Left renal cortex interstitium (tissue), 4 donors: ENCODE results near the gene ZNF184. TPM values are rescaled to one million over a fixed set of nuclear protein-coding genes. Genes with fewer than 3 reads are reported as not detected.

ENCODE experiments used
- DNase-seq, 4 donors: peaks; one replicate each; pipeline ENCODE4 v3.0.0-alpha.2; 2013; ENCODE audit warnings: low read depth in 4 of 4, low spot score in 2 of 4, missing footprints in 1 of 4
- polyA plus RNA-seq, 4 donors: library from polyadenylated mRNA; unstranded; fragments of 120-200 nt; gene quantifications; one replicate each; pipeline ENCODE4 v1.2.1, GENCODE V29; 2013; ENCODE audit not compliant: insufficient read length in 4 of 4

Gene ZNF184
- 10 to 100 TPM; 15.3 to 20.4 (median 17.1) TPM for polyA plus RNA-seq

DNA sequence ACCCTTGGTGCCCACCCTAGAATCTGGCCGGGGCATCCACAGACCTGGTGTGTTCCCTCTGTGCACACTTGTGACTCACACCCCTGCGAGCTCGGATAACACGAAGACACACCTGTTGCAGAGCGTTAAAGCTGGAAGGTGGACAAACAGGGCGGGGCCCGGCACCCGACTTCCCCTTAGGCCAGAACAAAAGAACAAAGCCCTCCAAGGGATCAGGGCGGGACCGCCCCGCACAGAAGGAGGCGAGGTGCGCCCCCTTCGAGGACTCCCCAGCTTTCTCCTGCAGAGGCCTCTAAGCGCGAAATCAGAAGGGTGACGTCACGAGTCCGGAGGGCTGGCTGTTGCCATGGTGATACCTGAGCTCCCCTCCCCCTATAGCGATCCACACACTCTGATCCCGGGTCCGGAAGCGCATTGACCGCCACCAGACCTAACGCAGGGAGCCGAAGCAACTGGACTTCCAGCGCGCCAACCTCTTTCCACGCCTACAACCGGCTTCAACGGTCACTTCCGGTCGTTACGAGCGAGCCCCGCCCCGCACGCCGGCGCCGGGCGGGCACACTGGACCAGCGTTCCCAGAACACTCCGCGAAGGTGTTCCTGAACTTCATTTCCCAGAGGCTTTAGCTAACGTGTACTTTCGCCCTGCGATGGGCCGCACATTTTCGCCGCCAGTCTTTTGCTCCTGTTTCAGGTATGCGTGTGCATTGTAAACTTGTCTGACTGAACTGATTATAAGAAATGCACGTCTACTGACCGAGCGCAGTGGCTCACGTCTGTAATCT is at the start of gene ZNF184:
Gene ZNF184, minus strand, starts transcription at position 489 of the 784 bp plus-strand sequence. CDS start 811 bp downstream, outside the sequence.
- DNase-seq: peak; percentile 95 to 97 (median 96)

DNA sequence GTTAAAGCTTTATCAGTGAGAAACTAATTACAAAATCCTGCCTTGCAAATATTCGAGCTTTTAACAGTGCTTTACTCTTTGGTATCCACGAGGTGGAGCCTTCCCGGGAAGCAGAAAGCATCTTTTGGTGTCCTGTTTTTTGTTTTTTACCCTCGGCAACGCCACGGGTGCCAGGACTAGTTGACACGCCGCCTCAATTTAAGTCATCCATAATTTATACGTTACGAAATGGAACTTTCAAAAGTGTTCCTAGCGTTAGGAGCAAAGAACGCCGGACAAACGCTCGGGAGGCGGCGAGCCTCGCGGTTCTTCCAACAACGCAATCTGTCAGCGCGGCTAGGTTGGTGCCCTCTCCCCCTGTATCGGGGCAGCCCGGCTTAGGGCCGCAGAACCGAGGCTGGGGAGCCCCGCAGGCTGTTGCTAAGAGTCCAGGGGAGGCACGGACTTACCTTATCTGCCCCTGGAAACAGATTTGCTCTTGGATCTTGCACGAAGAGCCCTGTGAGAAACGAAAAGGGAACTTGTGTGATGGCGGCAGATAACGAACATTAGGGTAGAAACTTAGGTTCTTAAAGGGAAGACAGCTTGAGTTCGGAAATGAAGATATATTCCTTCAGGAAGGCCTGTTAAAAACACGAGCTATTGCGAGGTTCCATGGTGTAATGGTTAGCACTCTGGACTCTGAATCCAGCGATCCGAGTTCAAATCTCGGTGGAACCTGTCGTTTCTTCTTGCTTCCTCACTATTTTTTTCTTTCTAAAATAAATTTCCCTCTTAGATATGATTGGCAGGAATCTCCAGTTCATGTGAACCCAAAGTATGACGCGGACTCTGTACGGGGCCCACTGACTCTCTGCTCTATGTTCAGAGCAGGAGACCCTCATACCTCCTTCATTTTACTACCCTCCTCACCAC is 46.2 kb upstream of the ZNF184 start:
- peak in 3 of 4 donors; percentile 68 to 81 (median 73) for DNase-seq

DNA sequence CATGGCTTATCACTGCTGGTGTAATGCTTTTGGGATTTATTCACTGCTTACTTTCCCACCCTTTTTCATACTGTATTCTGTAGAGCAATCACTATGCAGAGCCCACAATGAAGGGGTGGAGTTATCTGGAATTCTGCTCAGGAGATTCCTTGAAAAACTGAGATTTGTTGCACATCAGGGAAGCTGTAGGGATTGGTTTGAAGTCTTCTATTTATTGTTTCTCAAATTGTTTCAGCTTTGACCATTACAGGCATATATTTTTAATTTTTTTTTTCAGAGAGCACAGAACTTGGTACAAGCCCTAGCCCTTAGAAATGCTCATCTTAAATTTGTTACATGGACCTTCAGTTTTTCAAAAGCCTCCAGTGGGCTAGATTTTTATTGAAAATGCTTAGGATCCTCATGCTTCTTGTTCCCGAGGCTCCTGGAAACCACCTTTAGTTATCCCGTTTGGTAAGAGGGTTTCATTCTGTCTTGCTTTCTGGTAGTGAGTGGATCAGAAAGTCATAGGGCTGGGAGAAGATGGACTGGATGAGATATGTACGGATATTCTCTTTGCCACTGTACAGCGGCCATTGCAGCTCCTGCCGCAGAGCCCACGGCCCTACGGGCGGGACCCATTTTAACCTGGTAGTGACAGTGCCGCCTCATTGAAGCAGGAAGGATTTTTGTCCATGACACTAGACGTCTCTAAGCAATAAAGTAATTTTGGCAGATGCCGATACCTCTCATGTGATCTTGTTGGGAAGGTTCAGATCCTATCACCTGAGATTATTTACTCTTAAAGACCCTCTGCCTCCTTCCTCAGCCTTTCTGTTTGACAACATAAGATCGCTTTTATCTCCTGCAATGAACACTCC is 45.3 kb upstream of the ZNF184 start:
- no peak for DNase-seq

DNA sequence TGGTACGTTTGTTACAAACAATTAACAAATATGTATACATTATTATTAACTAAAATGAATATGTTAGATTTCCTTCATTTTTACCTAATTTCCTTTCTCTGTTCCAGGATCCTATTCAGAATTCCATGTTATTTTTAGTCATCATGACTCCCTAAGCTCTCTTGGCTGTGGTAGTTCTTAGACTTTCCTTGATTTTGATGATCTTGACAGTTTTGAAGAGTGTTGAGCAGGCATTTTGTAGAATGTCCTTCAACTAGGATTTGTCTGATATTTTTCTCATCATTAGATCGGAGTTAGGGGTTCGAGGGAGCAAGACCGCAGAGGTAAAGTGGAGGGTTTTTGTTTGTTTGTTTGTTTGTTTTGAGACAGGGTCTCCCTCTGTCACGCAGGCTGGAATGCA is 44.3 kb upstream of the ZNF184 start:
- DNase-seq: no peak

DNA sequence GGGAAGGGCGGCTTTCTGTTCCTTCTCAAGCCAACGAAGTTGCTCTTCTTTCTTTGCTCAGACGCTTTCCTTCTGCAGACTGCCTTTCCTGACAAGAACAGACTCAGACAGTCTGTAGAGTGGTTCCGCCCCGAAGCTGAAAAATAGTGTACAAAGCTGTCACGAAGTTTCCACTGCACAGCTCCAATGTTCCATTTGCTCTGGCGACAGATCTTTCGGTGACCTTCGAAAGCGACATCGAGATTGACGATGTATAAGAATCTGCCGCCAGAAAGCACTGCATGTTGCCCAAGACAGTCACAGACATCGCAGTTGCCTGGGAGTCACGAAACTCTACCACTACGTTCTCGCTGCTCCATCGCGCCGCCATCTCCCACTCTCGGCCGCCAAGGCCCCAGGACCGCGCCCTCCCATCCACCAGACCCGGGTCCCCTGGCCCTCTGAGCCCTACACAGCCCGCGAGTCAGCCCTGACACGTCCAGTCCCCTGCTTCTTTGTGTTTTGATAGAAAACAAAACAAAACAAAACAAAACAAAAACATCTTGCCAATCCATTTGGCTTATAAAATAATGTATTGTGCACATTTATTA is 42.1 kb upstream of the ZNF184 start:
- no peak for DNase-seq

DNA sequence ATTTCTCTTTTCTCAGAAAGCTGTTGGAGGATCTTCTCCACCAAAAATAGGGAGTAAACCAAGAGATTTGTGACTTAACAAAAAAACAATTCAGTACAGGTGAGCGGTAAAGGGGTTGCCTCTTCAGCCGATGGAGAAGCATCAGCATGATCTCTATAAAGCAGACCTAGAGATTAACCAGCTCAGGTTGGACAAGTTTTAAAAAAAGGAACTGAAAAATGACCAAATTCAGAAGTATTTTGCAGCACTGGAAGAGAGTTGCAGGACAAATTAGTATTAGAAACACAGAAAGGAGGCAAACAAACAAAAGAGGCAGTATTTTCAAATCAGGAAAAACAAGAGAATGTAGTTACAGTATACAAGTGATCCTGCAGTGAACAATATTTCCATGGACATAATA is 39.6 kb upstream of the ZNF184 start:
- DNase-seq: no peak

DNA sequence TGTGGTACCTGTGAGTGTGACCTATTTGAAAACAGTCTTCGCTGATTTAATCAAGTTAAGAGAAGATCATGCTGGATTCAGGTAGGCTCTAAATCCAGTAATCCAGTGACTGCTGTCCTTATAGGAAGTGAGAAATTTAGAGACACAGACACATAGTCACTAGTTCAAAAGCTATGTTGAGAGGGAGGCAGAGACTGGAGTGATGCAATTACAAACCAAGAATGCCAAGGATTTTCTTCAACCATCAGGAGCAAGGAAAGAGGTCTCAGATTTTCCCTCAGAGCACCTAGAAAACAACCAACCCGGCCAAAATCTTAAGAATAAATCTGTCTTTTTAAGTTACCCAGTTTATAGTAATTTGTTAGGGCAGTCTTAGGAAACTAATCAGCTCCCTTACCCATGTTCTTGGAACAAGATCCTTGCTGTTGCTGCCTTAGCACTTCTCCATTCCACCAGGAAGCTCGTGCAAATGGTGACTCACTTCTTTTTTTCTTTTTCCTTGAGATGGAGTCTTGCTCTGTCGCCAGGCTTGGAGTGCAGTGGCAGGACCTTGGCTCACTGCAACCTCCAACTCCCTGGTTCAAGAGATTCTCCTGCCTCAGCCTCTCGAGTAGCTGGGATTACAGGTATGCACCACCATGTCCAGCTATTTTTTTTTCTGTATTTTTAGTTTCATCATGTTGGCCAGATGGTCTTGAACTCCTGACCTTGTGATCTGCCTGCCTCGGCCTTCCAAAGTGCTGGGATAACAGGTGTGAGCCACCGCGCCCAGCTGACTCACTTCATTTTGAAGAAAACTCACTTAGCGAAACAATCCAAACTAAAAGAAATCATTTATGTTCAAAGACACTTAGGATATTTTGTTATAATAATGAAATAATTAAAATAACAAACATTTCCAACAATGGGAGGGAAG is 34.4 kb upstream of the ZNF184 start:
- DNase-seq: no peak

DNA sequence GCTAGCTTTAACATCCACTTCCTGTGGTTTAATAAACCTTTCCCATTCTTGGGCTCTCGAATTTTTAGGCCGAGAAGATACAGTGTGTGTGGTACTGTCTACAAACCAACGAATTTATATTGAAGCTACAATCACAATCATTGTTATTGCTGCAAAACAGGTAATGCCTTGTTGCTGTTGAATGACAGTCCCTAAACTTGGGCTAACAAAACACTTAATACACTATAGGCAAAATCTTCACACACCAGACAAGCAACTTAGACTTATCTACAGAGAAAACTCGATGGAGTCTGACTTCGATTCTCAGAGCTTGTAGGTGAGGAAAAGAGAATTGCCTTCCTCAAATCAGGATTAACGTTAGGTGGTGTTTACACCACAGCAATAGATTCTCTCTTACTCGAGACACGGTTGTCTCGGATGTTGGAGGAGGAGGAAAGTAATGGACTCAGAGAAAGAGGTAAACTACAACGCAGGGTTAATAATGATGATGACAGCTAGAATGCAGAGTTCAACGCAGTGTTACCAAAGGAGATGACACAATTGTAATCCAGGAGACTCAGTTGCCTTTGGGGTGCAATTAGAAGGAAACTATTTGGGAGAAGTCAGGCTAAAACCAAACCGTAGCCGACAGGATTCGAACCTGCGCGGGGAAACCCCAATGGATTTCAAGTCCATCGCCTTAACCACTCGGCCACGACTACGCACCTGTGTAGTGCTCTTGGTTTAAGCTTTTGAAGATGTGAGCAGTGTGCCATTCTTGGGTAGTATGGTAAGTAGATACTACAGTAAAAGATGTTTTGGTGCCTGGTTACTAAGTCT is 32.5 kb upstream of the ZNF184 start:
- no peak for DNase-seq

DNA sequence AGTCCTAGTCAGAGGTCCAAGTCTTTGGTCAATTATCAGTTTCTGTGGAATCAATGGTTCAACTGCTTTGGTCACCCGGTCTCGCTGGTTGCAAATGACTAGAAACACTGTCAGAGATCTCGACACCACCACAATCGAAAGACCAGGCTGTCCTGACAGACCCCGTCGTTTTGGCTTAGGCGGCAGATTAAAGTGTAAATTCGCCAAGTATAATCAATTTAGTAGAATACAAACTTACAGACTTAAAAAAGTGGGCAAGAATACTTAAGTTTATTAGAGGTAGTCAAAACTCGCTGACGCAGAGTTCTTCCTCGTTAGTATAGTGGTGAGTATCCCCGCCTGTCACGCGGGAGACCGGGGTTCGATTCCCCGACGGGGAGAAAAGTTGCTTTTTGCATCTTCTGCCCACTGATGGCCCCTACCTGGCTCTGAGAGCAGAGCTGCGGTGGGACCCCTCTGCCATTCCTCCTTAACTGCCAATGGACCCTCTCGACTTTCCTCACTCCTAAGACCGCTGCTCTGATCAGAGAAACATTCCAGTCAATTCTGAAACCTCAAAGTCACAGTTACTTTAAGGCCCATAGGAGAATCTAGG is 30.6 kb upstream of the ZNF184 start:
- peak in 2 of 4 donors; percentile 55 to 63 for DNase-seq

DNA sequence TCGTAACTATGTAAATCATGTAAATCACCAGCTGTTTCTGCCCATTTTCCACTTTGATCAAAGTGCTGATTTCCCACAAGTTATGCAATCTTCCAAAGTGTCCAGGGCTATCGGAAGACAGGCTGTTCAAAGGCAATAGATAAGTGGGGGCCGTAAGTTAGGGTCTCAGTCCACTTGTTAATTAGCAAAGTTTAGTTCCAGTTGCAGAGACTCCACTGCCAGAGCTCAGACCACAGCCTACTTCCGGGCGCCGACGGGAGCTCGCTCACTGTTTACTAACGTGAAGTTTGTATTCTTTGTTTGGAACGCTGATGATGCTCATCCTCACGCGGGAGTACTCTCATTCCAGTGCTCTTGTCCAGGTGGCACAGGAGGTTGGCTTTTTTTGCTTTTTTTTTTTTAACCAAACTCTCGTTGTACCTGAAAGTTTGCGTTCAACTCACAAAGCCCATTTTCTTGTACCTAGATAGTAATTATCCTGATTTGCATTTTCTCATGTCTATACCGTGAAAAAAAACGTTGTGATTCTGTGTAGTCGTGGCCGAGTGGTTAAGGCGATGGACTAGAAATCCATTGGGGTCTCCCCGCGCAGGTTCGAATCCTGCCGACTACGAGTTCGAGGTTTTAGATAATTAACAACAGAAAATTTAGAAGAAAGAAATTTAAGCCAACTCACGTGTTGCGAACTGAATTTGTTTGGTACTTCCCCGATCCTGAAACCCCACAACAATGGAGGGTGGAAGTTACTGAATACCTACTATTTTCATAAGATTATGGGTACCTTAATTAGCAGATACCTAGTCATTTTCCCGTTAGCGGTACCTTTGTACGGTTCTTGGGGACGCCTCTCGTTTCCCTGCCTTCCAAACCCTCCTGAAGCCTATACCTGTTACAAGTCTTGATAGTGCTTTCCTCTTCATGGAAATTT is 29.9 kb upstream of the ZNF184 start:
- peak in 1 of 4 donors; percentile 34 for DNase-seq

DNA sequence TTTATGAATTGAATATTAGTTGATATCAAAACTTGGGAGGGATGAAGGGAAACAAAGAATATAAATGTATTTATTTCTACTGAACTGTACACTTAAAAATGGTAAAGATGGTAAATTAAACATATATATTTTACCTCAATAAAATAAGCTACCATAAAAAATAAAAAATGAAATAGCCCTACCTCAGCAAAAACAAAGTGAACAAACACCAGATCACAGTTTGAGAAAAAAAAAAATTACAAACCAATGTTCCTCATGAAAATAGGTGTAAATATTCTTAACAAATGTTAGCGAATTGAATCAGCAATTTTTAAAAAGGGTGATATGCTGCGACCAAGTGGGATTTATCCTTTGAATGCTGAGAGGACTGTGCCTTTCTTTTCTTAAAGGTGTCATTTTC is 28.3 kb upstream of the ZNF184 start:
- DNase-seq: no peak

DNA sequence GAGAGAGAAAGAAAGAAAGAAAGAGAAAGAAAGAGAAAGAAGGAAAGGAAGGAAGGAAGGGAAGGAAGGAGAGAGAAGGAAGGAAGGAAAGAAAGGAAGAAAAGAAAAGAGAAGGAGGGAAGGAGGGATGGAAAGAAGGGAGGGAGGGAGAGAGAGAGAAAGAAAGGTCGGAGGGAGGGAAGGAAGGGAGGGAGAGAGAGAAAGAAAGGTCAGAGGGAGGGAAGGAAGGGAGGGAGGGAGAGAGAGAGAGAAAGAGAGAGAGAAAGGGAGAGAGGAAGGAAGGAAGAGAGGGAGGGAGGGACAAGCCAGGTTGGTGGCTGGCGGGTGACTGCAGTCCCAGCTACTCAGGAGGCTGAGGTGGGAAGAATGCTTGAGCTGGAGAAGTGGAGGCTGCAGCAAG is 27.3 kb upstream of the ZNF184 start:
- DNase-seq: no peak

DNA sequence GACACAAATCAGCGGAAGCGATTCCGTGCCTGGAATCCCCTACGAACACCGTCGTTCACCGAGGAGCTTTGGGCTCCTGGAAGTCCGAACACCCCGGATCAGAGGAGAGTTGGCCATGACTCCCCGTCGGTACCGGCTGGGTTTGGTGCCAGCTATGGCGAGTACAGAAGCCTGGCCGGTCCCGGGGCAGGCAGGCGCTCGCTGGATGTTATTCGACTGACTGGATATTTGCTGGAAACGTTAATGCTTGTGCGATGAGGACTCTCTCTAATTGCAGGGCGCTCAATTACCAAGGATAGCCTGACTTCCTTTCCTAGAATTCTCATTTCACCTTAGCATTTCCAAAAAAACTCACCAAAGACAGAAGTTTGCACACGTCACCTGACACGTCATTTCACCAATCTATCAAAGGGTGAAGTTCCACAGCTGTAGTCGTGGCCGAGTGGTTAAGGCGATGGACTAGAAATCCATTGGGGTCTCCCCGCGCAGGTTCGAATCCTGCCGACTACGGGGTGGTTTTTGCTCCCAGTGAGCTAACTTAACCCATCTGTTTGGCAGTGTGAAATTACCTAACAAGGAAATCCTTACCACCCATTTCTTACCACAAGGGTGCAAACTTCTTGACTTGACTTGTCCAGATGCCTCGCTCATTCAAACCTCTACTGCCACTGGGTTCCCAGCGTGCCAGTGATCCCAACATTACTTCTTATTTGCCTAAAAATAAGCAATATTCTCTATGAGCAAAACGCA is 22.7 kb upstream of the ZNF184 start:
- no peak for DNase-seq

DNA sequence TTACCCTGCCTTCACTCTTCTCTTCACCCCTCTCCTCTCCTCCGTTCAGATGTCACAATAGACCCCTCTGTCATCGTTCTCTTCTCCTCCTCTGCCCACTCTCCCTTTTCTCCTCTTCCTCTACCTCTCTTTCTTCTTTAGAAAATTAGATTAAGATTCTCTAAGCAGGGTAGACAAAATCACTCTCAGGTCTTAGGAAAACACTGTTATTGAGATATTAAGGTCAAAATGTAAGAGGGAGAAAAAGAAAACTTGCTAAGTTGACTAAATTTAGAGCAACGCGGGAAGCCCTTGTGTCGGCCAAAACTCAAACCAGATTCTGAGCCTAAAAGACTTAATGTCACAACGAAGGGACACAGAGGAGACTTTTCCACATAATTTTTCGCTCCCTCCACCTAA is 22.1 kb upstream of the ZNF184 start:
- no peak for DNase-seq

DNA sequence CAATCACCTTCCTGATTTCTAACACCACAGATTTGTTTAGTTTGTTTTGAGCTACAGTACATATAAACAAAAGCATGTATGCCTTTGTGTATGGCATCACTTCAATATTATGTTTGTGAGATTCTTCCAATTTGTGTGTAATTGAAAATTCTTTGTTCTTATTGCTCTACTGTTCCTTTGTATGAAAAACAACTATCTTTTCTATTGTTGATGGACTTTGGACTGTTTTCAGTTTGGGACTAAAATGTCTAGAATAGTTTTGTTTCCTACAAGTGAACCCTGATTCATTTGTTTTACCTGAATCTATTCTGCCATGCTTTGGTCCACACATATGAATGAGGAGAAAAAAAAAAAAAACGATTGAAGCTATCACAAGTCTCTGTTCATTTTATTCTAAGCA is 21.2 kb upstream of the ZNF184 start:
- no peak for DNase-seq

DNA sequence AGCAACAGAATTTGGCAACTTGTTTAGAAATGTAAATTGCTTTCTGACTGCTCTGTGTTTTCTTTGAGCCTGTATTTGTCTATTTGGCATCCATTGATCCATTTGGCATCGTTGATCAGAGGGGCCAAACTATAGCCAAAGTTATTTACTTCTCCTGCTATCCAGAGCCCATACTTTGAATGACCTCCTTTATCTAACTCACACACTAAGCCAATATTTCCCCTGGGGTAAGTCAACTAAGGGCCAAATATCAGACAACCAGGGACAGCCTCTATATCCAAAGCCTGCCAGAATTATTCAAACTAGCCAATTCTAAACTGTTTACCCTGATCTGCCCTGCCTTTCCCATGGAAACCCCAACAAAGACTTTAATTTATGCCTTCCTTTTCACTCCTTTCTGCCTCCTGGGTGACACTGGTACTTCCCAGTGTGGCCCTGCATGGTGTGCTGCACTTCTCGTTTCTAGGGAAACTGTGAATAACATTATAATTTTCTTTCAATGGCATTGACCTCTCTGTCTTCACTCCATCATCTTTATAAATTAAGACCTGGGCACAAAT is 19.8 kb upstream of the ZNF184 start:
- DNase-seq: no peak
